Measurements from ENCODE around the gene C11orf42.

Gene C11orf42

GRCh38 chr11:6234387-6235107 is 29.2 kb downstream of the C11orf42 start, which contains the start of gene FHIP1B (continued):
- no peak for TF ChIP-seq ZNF529 (tag by site-specific recombination; IDR thresholded peaks at IDR 0.05; ENCODE audit: insufficient replicate concordance)
- TF ChIP-seq ZNF501 (tag by site-specific recombination; IDR thresholded peaks at IDR 0.05), result no peak
- TF ChIP-seq ZBTB48 (tag by site-specific recombination; IDR thresholded peaks at IDR 0.05), result no peak; the same call in 1 of the 2 replicates
- peak; percentile 44; the same call in 1 of the 2 replicates for TF ChIP-seq SP7 (tag by site-specific recombination; IDR thresholded peaks at IDR 0.05)
- no peak for TF ChIP-seq ZNF26 (tag by site-specific recombination; IDR thresholded peaks at IDR 0.05)
- peak; percentile 99 for TF ChIP-seq SP2 (tag by site-specific recombination; IDR thresholded peaks at IDR 0.05)
- no peak for TF ChIP-seq ZNF175 (tag by site-specific recombination; IDR thresholded peaks at IDR 0.05)
- no peak; the same call in 1 of the 2 replicates for TF ChIP-seq ZIC2 (tag by site-specific recombination; IDR thresholded peaks at IDR 0.05)
- peak; percentile 62 for TF ChIP-seq ZFHX2 (tag by site-specific recombination; conservative IDR thresholded peaks at IDR 0.05)
- no peak for TF ChIP-seq ZNF146 (tag by site-specific recombination; IDR thresholded peaks at IDR 0.05)
- no peak for TF ChIP-seq HOXC10 (CRISPR knock-in tag; IDR thresholded peaks at IDR 0.05)
- TF ChIP-seq ZNF112 (tag by site-specific recombination; IDR thresholded peaks at IDR 0.05), result no peak
- no peak for TF ChIP-seq ZNF148 (tag by site-specific recombination; IDR thresholded peaks at IDR 0.05; ENCODE audit: borderline replicate concordance)
- TF ChIP-seq ZNF585B (tag by site-specific recombination; IDR thresholded peaks at IDR 0.05), result no peak
- no peak for TF ChIP-seq ZNF423 (tag by site-specific recombination; IDR thresholded peaks at IDR 0.05)
- no peak for TF ChIP-seq ZFP3 (tag by site-specific recombination; IDR thresholded peaks at IDR 0.05; ENCODE audit: low read depth)
- TF ChIP-seq ZNF48 (tag by site-specific recombination; IDR thresholded peaks at IDR 0.05), result no peak
- TF ChIP-seq ZNF354C (tag by site-specific recombination; IDR thresholded peaks at IDR 0.05; ENCODE audit: borderline replicate concordance, low read depth), result no peak
- no peak for TF ChIP-seq ZNF184 (tag by site-specific recombination; IDR thresholded peaks at IDR 0.05)
- no peak for TF ChIP-seq ZNF830 (tag by site-specific recombination; IDR thresholded peaks at IDR 0.05; ENCODE audit: low read depth)
- TF ChIP-seq ZNF16 (tag by site-specific recombination; IDR thresholded peaks at IDR 0.05; ENCODE audit: low read depth), result no peak
- peak; percentile 46; the same call in 1 of the 2 replicates for TF ChIP-seq ZNF2 (tag by site-specific recombination; IDR thresholded peaks at IDR 0.05)
- 0 out of 2 replicates have a peak, but pooled peaks have one; percentile 35 for TF ChIP-seq ZNF692 (tag by site-specific recombination; IDR thresholded peaks at IDR 0.05)
- no peak for TF ChIP-seq BCL11B (tag by site-specific recombination; IDR thresholded peaks at IDR 0.05; ENCODE audit: low read depth)
- TF ChIP-seq ZNF362 (tag by site-specific recombination; IDR thresholded peaks at IDR 0.05), result no peak
- TF ChIP-seq ZNF621 (tag by site-specific recombination; IDR thresholded peaks at IDR 0.05), result no peak
- no peak for TF ChIP-seq GFI1B (tag by site-specific recombination; IDR thresholded peaks at IDR 0.05)
- no peak for TF ChIP-seq ZBTB1 (tag by site-specific recombination; IDR thresholded peaks at IDR 0.05)
- no peak for TF ChIP-seq TCF7L2 (IDR thresholded peaks at IDR 0.05; ENCODE audit: borderline replicate concordance, low read depth, low read length)
- TF ChIP-seq ZNF23 (tag by site-specific recombination; IDR thresholded peaks at IDR 0.05; ENCODE audit: borderline replicate concordance), result no peak
- peak; percentile 69; the same call in 1 of the 2 replicates for TF ChIP-seq KLF7 (tag by site-specific recombination; IDR thresholded peaks at IDR 0.05; ENCODE audit: borderline replicate concordance)
- no peak for TF ChIP-seq ZNF416 (tag by site-specific recombination; IDR thresholded peaks at IDR 0.05)
- no peak for TF ChIP-seq ZNF280C (tag by site-specific recombination; IDR thresholded peaks at IDR 0.05)

All from HEK293 (cell line).